OCI-LY1 (cell line): ENCODE data around the gene C3orf62.

ENCODE experiments used
- EZH2 ChIP-seq: fragments of 200-600 bp; sonication (generic), shearing (Covaris generic); IDR thresholded peaks from 2 replicates; pipeline ENCODE4 v1.8.0; 2017; ENCODE audit warnings: borderline replicate concordance, mixed run types, mild to moderate bottlenecking, antibody characterized with exemption, low read length, moderate library complexity, mixed read lengths
- TF ChIP-seq, protein P1 (sequence below): fragments of 200-600 bp; sonication (generic), shearing (Covaris generic); IDR thresholded peaks from 2 replicates; pipeline ENCODE4 v1.5.1; 2017; ENCODE audit warnings: mild to moderate bottlenecking, antibody characterized with exemption, low read length, moderate library complexity, mixed read lengths

DNA sequence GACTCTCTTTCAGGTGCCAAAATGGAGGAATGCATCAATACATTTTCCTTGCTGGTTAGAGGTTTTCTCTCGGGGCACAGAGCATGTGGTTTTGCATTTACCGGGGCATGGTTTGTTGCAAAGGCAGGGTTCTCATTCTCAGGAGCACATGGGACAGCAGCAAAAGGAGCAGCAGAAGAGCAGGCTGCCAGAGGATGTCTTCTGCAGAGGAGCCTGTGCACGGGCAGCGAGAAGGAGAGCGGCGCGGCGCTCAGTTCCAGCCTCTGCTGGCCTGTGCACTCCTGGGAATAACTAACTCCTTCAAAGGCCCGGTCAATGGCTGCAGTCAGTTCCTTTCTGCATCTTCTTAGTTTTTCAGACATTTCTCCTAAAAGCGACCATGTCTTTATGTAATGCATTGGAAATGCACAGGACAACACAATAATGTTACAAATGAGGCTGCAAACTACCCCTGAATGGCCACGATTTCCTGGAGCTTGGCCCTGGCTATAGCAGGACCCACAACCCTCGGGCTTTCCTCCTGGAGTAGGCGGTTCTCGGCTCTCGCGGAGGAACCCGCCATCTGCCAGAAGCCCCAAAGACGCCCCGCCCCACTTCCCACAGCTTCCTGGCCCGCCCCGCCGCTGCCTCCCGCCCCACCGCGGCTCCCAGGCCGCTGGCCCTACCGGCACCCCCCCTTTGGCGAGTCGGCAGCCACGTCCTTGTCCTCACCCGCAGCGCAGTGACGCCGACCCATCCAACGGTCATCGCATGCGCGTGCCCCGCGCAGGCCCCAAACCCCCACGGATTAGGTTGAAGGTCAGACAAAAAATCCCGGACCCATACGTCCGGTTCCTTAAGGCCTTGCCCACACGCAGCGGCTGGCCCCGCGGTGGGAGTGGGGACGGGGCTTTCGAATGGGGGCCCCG lies at the start of gene C3orf62:
- TF ChIP-seq, protein P1, sequence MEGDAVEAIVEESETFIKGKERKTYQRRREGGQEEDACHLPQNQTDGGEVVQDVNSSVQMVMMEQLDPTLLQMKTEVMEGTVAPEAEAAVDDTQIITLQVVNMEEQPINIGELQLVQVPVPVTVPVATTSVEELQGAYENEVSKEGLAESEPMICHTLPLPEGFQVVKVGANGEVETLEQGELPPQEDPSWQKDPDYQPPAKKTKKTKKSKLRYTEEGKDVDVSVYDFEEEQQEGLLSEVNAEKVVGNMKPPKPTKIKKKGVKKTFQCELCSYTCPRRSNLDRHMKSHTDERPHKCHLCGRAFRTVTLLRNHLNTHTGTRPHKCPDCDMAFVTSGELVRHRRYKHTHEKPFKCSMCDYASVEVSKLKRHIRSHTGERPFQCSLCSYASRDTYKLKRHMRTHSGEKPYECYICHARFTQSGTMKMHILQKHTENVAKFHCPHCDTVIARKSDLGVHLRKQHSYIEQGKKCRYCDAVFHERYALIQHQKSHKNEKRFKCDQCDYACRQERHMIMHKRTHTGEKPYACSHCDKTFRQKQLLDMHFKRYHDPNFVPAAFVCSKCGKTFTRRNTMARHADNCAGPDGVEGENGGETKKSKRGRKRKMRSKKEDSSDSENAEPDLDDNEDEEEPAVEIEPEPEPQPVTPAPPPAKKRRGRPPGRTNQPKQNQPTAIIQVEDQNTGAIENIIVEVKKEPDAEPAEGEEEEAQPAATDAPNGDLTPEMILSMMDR, result no peak
- TF ChIP-seq EZH2, result no peak
